Measurements from ENCODE around the gene NEDD4L. TPM values are rescaled to one million over a fixed set of nuclear protein-coding genes. Genes with fewer than 3 reads are reported as not detected.

Gene NEDD4L
- total and polyA plus RNA-seq, 7 donors = 14.8 to 28.0 (median 19.6) TPM

DNA sequence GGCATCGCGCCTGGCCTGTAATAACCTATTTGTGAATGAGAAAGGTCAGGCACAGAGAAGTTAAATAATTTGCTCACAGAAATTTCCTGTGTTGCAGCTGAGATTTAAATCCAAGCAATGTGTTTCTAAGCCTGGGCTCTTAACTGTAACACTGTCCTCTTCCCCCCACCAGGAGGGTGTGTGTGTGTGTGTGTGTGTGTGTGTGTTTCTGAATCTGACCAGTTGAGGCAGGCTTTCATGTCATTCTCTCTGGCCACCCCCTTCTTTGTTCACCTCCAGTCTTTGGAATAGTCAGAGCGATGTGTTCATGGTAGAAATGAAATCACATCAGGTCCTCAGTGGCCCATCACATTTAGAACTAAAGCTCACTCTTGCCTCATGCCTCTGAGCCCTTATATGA, 81.2 kb downstream of the NEDD4L start:
- 93 to 95% (median 95%) methylated on average over 3 of the region's 3 CpGs for WGBS, 3 donors
- Histone ChIP-seq H3K36me3 (ENCODE audit: insufficient read depth in 1 of 2, low read depth in 1 of 2) (no peaks in the 10 kb centered on the region), H3K4me1 (no peaks in the 10 kb centered on the region), H3K27ac (no peak overlapping the region), H3K9me3 (no peaks in the 10 kb centered on the region), H3K27me3 (ENCODE audit: insufficient read depth in 3 of 3, low read length in 2 of 3) (no peaks in the 10 kb centered on the region), H3K4me3 (no peak overlapping the region)
- TF ChIP-seq, protein P1, sequence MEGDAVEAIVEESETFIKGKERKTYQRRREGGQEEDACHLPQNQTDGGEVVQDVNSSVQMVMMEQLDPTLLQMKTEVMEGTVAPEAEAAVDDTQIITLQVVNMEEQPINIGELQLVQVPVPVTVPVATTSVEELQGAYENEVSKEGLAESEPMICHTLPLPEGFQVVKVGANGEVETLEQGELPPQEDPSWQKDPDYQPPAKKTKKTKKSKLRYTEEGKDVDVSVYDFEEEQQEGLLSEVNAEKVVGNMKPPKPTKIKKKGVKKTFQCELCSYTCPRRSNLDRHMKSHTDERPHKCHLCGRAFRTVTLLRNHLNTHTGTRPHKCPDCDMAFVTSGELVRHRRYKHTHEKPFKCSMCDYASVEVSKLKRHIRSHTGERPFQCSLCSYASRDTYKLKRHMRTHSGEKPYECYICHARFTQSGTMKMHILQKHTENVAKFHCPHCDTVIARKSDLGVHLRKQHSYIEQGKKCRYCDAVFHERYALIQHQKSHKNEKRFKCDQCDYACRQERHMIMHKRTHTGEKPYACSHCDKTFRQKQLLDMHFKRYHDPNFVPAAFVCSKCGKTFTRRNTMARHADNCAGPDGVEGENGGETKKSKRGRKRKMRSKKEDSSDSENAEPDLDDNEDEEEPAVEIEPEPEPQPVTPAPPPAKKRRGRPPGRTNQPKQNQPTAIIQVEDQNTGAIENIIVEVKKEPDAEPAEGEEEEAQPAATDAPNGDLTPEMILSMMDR (IDR thresholded peaks at IDR 0.05) = no peak
- intact Hi-C loops (cut with DNase I) = loop anchor here in 1 of 2 donors (10.0 kb wide), 1 partner anchor 240 kb away; no protein-coding TSS in a partner anchor
- ATAC-seq (no peak), DNase-seq (no peak)

DNA sequence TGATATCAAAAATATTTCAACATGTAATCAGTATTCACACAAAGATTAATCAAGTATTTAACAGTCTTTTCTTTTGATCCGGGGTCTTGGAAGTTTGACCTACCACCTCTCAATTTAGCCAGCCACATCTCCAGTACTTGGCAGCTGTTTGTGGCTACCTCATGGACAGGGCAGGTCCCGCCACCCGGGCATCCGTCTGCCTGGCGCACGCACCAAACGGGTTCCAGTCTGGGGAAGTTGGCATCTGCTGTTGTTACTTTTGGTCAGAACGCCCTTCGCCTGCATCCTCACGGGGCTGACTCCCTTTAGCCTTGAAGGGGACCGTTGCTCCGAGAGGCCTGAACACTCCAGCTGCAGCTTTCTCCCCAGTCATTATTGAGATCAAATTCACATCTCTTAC, 81.7 kb downstream of the NEDD4L start:
- 40 to 65% (median 61%) methylated on average over 12 of the region's 12 CpGs for WGBS, 3 donors
- no peaks in the 10 kb centered on the region for H3K4me1 ChIP-seq
- TF ChIP-seq, protein P1 (IDR thresholded peaks at IDR 0.05) = no peak
- no peak for ATAC-seq
- H3K36me3 ChIP-seq (ENCODE audit: insufficient read depth in 1 of 2, low read depth in 1 of 2) = no peaks in the 10 kb centered on the region
- no peaks in the 10 kb centered on the region for H3K27me3 ChIP-seq (ENCODE audit: insufficient read depth in 3 of 3, low read length in 2 of 3)
- no peak overlapping the region for H3K4me3 ChIP-seq
- intact Hi-C loops (cut with DNase I) = loop anchor here in 1 of 2 donors (10.0 kb wide), 1 partner anchor 241 kb away; no protein-coding TSS in a partner anchor
- DNase-seq = no peak
- H3K9me3 ChIP-seq = no peaks in the 10 kb centered on the region
- no peak overlapping the region for H3K27ac ChIP-seq

DNA sequence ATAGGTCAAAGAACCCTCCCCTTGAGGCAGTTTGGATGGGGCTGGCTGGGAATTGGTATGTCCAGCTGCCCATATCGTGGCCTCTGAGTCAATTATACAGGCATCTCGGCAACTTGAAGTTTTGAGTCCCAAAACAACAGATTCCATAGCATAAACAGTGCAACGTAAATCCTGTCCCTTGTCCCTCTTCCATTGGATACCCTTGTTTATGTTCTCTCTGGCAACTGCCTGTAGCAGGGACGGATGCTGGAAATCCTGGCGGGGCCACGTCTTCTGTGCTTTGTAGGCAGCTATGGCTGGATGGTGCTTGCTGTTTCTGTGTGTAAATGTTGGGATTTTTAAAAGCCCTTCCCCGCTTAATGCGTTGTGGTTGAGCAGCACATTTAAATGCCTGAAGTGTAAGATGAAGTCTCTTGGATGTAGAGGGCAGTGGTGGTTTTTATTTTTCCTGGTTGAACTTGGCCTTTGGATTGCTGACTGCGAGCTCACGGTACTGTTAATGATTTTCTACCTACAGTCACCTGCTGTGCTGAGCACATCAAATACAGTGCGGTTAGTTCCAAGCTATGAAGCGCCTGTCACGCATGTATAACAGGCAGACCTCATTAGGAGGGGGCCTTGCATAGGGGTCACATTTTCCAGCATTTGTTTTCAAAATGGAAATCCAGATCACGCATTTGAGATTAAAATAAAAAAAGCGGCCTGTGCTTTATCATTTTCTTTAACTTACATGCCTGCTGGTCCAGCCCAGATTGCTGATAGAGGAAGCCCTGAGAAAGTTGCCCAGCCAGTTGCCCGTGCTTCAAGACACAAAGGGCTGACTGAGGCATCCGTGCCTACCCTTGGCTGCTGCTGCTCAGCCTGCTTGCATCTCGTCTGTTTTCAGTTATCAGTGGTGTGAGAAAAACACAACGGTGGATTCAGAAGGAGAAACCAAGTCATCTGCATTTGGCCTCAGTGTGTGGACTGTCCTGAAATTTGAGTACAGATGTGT, 84.7 kb downstream of the NEDD4L start:
- WGBS, 3 donors = 88 to 91% (median 88%) methylated on average over 19 of the region's 19 CpGs
- H3K4me1 ChIP-seq = no peaks in the 10 kb centered on the region
- no peak overlapping the region for H3K4me3 ChIP-seq
- intact Hi-C loops (cut with DNase I) = loop anchor here in 1 of 2 donors (10.0 kb wide), 1 partner anchor 244 kb away; no protein-coding TSS in a partner anchor
- no peaks in the 10 kb centered on the region for H3K36me3 ChIP-seq (ENCODE audit: insufficient read depth in 1 of 2, low read depth in 1 of 2)
- DNase-seq = no peak
- no peaks in the 10 kb centered on the region for H3K9me3 ChIP-seq
- no peak for ATAC-seq
- no peaks in the 10 kb centered on the region for H3K27me3 ChIP-seq (ENCODE audit: insufficient read depth in 3 of 3, low read length in 2 of 3)
- TF ChIP-seq, protein P1 (IDR thresholded peaks at IDR 0.05) = no peak
- no peak overlapping the region for H3K27ac ChIP-seq

DNA sequence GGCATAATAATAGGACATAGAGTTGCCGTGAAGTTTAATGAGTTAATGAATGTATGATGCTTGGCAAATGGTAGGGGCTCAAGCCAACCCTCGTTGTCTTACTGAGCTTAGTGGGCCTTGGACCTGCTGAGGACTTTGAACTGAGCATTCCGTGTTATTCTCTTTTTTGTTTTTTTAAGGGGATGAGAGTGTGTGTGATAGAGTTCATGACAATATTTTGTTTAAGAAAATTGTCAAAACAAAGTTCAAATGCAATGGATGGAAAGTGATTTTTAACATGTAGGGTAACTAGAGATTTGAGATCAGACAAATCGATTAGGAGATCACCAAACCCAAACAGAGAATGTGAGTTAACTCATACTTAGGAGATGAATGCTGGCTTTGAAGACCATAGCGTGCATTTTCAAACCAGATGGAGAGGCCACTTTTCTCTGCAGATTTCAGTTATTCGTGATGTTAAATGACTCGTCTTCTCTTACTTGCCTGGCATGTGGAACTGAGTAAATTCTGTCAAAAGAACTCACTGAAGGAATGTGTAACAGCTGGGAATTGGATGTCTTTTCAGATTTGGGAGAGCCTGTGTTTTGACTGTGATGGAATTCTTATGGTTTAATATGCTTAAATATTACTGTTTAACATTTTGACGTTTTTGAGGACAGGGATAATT, 88.7 kb downstream of the NEDD4L start:
- intact Hi-C loops (cut with DNase I) = no loop called here
- Histone ChIP-seq H3K27me3 (ENCODE audit: insufficient read depth in 3 of 3, low read length in 2 of 3) (no peaks in the 10 kb centered on the region), H3K9me3 (no peaks in the 10 kb centered on the region), H3K4me3 (no peak overlapping the region), H3K4me1 (no peaks in the 10 kb centered on the region), H3K36me3 (ENCODE audit: insufficient read depth in 1 of 2, low read depth in 1 of 2) (no peaks in the 10 kb centered on the region), H3K27ac (no peak overlapping the region)
- WGBS, 3 donors = 33 to 46% (median 39%) methylated on average over 8 of the region's 8 CpGs
- ATAC-seq (no peak), DNase-seq (no peak)
- TF ChIP-seq, protein P1 (IDR thresholded peaks at IDR 0.05) = no peak

Data from psoas muscle (tissue), 8 donors.